Central memory CD4-positive, alpha-beta T cell (primary cell): ENCODE data around the gene WDPCP.
A peak's percentile ranks its signal among the peaks of the same experiment; 100 is the strongest.
"Not testable (repeated sequence)": the region's sequence is repeated elsewhere in the genome, so short reads cannot be mapped to it uniquely, and the experiment has no call there.

Source experiments
- DNase-seq: peaks from one replicate; pipeline ENCODE4 v3.0.0; 2022

Gene WDPCP

GRCh38 chr2:63344575-63345284, 243.5 kb downstream of the WDPCP start:
- DNase-seq: no peak

DNA sequence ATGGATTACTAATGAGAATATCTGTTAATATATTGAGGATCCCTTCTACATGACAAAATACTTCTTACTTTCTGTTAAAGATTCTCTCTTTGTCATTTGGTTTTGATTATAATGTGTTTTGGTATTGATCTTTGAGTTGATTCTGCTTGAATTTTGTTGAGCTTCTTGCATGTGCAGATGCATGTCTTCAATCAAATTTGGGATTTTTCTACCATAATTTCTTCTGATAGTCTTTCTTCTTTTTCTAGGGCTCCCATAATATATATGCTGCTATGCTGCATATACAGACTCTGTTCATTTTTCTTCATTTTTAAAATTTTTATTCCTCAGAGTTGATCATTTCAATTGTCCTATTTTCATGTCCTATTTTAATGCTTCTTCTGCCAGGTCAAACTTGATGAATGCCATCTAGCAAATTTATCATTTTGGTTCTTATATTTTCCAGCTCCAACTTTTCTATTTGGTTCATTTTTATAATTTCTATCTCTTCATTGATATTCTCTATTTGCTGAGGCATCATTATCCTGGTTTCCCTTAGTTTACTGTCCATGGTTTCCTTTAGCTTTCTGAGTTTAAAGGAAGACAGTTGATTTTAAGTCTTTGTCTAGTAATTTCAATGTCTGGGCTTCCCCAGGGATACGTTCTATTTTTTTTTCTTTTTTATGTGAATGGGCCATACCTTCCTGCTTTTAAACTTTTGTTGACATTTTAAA, 244.7 kb downstream of the WDPCP start:
- DNase-seq: no peak

DNA sequence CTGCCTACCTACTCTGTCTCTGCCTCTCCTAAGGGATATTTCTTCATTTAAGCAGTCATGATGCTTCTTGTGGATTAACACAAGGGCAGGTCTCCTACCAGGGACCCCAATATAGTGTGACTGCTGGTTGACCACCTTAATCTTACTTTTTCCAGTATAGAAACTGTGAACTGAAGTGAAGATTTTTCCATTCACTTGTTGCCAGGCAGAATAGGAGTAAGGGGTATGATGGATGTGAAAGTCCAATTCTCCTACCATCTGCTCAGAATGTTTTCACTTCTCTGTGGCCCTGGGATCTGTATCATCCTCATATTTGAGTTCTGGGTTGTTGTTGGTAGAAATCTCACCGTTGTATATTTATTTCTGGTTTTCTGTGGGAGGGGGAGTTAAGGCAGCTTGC, 247.8 kb downstream of the WDPCP start:
- no peak for DNase-seq

- no peak for DNase-seq
Observed at GRCh38 chr2:63334910-63335309, 253.4 kb downstream of the WDPCP start.

- no peak for DNase-seq
Observed at GRCh38 chr2:63326473-63326872, 261.8 kb downstream of the WDPCP start.

DNA sequence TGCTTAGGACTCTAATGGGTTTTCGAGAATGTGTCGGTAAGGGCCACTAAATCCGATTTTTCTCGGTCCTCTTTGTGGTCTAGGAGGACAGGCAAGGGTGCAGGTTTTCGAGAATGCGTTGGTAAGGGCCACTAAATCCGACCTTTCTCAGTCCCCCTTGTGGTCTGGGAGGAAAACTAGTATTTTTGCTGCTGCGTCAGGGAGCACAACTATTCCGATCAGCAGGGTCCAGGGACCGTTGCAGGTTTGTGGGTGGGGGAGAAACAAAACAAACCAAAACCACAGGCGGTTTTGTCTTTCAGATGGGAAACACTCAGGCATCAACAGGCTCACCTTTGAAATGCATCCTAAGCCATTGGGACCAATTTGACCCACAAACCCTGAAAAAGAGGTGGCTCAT, 264.6 kb downstream of the WDPCP start:
- not testable (repeated sequence) for DNase-seq

- DNase-seq: not testable (repeated sequence)
Observed at GRCh38 chr2:63321973-63322372, 266.3 kb downstream of the WDPCP start.

GRCh38 chr2:63320669-63321068, 267.6 kb downstream of the WDPCP start:
- no peak for DNase-seq

DNA sequence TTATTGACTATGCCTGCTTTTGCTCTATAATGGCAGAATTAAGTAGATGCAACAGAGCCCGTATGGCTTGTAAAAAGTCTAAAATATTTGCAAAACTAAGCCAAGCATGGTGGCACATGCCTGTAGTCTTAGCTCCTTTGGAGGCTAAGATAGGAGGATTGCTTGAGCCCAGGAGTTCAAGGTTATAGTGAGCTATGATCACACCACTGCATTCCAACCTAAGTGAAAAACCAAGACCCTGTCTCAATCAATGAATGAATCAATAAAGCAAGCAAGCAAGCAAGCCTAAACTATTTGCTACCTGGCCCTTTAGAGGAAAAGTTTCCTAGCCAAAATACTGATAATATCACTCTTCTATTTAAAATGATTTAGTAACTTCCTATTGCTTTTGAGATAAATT, 277.7 kb downstream of the WDPCP start:
- DNase-seq: no peak

- no peak for DNase-seq
Observed at GRCh38 chr2:63301481-63301880, 286.8 kb downstream of the WDPCP start.

DNA sequence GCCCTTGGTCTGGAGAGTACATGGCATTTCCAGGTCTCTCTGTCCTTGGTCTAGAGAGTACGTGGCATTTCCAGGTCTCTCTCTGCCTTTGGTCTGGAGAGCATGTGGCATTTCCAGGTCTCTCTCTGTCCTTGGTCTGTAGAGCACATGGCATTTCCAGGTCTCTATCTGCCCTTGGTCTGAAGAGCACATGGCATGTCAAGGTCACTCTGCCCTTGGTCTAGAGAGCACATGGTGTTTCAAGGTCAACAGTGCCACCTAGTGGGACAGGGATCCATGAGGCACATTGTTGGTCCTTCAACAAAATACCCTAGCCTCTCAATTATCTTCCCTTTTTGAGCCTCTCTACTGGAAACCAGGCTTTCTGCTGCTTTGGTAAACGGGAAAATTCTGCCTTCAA, 287.4 kb downstream of the WDPCP start:
- no peak for DNase-seq

DNA sequence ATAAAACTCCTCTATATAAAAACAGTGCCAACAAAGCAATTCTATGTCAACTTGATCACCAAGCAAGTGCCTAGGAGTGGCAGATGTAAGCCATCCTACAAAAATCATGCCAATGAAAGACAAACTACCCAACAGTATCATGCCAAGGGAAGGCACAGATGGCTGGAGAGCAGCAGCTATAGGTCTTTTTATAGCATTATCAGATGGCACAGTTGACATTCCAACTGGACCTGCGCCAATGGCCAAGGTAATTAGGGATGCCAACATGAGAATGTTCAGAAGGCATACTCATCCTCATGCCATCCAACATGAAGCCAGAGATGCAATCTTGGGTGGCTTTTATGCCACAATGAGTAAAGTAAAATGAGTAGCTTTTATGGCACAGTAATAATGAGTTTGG, 300.3 kb downstream of the WDPCP start:
- no peak for DNase-seq

GRCh38 chr2:63286520-63286919, 301.8 kb downstream of the WDPCP start:
- not testable (repeated sequence) for DNase-seq

- DNase-seq: no peak
Observed at GRCh38 chr2:63283273-63283672, 305.0 kb downstream of the WDPCP start.

DNA sequence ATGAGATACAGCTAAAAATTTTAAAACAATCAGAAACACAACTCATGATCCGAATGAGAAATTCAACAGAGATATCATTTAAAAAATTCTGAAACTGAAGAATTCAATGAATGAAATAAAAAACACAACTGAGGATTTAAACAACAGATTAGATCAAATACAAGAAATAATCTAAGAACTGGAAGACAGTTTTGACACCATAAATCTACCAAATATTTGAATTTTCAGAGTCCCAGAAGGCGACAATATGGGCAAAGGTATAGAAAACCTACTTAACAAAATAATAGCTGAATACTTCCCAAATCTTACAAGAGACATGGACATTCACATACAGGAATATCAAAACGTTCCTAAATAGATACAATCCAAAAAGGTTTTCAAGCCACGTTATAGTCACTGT, 315.7 kb downstream of the WDPCP start:
- no peak for DNase-seq

DNA sequence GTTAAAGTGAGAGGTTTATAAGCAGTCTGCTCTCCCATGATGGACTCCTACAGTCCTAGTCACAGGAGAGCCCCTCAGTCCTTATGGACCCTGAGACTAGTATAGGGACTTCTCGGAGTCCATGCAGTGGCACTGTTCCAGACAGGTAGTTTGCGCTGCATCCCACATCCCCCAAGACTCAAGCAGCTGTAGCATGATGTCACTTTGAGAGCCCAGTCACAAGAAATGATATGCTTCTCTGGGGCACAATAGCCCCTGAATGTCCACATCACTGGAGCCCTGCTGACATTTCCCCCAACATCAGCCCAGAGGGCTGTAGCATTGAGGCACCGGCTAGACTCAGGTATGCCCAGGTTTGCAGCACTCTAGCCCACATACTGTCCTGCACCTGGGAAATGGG, 317.6 kb downstream of the WDPCP start:
- DNase-seq: no peak

GRCh38 chr2:63268946-63269345, 319.3 kb downstream of the WDPCP start:
- no peak for DNase-seq

DNA sequence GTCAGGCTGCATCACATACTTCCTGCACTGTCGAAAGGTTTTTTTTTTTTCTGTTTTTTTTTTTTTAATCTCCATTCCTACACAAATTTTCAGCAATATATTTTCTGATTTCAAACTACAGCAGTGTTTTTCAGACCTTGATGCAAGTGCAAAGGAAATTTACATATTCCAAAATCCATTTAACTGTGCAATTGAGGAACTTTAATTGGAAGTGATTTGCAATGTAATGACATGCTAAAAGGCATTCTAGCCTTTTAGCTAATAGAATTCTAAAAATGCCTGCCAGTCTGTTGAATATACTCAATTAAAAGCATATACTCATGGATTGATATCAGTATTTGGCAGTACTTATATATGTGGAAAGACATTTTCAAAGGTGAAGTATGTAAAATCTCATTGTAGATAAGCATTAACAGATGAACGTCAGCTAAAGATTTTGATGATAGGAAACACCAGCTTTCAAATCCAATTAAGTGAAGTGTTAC, 327.1 kb downstream of the WDPCP start:
- no peak for DNase-seq

DNA sequence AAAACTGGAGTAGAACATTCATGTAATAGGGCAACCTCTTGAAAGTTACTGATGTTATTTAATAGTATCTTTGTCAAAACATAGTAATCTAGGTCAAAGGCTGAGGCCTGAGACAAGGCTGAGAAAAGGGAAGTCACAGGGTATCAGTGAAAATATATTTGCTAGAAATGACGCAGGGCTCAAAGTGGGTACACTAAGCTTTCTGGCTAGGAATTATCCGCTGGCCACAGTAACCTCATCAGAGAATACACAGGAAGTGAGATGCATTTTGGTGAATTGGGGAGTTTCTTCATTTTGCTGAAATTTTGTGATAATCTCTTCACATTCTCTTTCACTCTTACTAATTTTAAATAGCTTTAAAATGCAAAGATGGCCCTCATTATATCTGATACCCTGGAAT, 330.8 kb downstream of the WDPCP start:
- DNase-seq: peak; percentile 1

DNA sequence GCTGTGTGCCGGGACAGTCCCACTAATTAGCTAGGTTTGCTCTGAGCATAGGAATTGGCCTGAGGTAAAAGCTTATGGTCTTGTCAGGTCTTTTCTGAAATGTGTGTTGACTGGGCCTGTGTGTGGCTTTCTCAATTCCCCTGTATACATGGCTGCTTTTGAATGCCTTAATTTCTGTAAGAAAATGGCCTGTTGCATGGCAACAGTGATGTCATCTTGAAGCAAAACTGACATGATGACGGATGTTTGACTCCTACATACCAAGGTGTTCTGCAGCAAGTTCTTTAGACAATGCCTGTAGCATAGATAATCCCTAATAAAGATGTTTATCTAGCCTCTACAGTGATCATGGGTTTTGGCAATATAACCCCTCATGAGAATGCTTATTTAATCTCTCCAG, 339.1 kb downstream of the WDPCP start:
- no peak for DNase-seq

- DNase-seq: no peak
Observed at GRCh38 chr2:63242747-63243146, 345.5 kb downstream of the WDPCP start.

DNA sequence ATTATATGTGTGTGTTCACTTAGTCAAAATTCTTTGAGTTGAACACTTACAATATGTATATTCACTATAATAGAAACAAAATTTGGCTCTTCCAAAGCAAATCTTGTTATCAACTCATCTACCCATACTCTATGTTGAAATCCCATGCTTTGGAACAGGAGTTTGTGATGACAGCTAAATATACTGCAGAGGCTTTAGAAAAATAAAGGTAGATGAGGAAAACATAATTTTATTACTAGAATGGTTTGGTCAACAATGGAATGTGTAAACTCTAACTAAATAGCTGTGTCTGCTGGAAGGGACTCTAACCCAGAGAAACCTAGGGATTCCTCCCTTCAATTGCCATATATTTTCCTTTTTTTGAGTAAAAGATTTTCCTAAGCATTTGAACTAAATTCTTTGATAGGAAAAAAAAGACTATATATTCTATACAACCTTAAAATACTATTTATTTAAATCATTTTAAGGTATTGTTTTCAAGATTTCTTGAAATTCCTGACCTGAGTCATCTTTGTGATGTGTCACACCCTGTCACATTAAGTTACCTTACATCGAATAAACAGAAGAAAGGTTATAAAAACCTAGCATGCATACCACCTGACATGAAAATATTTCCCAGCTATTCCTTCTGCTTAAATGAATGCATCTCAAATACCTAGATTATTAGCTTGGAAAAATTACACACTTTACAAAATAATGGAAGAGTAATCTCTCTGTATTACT, 362.2 kb downstream of the WDPCP start:
- no peak for DNase-seq

GRCh38 chr2:63218800-63219526, 369.3 kb downstream of the WDPCP start:
- no peak for DNase-seq
